EH (cell line): ENCODE results near the gene PTGDR.

Experiments
- DNase-seq: peaks from one replicate; pipeline ENCODE4 v3.0.0-alpha.2; 2015; ENCODE audit warnings: low read depth

Gene PTGDR

GRCh38 chr14:52312931-52313355 lies 45.4 kb downstream of the PTGDR start:
- DNase-seq: no peak

DNA sequence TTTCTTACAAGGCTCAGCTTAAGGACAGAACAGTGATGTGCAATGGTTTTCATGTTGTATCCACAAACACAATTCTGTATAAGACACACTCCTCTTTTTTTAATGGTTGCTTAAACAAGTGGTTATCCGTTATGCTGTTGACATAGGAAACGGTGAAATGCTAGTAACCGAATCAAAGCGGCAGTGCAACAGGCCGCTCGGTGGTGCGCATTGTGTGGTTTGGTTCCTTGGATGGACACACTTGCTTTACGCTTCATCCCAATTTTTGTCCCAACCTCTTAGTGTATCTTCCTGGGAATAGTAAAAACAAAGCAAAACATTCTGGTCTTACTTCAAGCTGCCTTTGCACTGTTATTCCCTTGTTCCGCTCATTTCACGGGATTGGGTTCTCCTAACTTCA lies 46.0 kb downstream of the PTGDR start:
- no peak for DNase-seq

- DNase-seq: peak; percentile 84
These were observed 46.6 kb downstream of the PTGDR start, which contains the start of gene PTGER2 for GRCh38 chr14:52313903-52314594. PTGER2 (plus strand) TSS chr14:52314312; CDS start chr14:52314549, 237 bp downstream.

- DNase-seq: peak; percentile 30
These were observed 47.3 kb downstream of the PTGDR start for GRCh38 chr14:52314595-52315354.

GRCh38 chr14:52315355-52315718 lies 47.8 kb downstream of the PTGDR start:
- no peak for DNase-seq

GRCh38 chr14:52318062-52318461 lies 50.6 kb downstream of the PTGDR start:
- DNase-seq: no peak

- peak; percentile 31 for DNase-seq
These were observed 51.5 kb downstream of the PTGDR start for GRCh38 chr14:52318826-52319645.

GRCh38 chr14:52319919-52320318 lies 52.4 kb downstream of the PTGDR start:
- DNase-seq: no peak

DNA sequence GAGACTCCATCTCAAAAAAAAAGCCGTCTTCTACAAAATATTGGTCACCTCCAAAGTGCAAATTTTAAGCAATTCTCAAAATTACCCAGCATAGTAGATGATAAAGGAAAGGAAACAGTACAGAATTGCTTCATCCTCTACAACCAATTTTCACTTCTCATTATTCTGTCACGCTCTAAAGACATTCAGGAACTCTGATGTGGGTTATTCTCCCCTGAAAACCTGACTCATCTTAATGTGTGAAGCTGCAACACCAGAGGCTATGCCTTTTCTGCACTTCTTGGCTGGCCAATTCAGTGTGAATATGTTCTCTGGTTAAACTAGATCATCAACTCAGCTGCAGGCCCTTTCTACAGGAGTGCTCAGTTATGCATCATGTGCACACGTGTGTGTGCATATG lies 57.6 kb downstream of the PTGDR start:
- no peak for DNase-seq

DNA sequence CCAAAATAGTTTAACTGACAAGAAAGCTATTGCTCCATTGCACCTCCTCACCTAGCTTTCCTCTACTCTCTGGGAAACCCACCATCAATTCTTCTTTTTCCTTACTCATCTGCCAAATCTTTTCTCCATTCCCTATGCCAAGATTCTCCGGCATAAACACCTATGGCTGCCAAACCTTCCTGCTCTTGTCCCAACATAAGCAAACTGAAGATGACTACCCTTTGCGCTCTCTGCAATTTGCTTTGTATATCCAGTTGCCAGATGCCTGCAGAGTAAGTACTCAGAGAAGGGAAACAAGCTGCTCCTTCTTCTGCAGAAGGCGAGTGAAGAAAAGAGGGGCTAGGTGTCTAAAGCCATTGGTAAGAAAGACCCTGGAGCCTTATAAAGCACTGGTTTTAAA lies 58.1 kb downstream of the PTGDR start:
- DNase-seq: no peak
